Aorta (tissue), 5 donors: ENCODE results near the gene NEURL4. TPM values are rescaled to one million over a fixed set of nuclear protein-coding genes. Genes with fewer than 3 reads are reported as not detected.

ENCODE experiments used
- ATAC-seq: fragments of 200-7000 bp; cut with Tn5 transposase; one replicate; pipeline ENCODE4 v1.9.1; 2022; ENCODE audit warnings: moderate library complexity; ENCODE audit not compliant: low FRiP score
- DNase-seq, 2 donors: peaks; one replicate each; pipeline ENCODE4 v3.0.0-alpha.2; 2020
- H3K27ac ChIP-seq, 2 donors: one replicate each; pipeline ENCODE4 v1.5.1; 2013; ENCODE audit warnings: low read length in 2 of 2, mild to moderate bottlenecking in 2 of 2, moderate library complexity in 2 of 2, control low read depth in 1 of 2, inconsistent platforms in 1 of 2, low read depth in 1 of 2
- H3K27me3 ChIP-seq, 2 donors: one replicate each; pipeline ENCODE4 v1.6.1; 2013; ENCODE audit warnings: control low read depth in 1 of 2, low read length in 1 of 2, mild to moderate bottlenecking in 1 of 2, moderate library complexity in 1 of 2; ENCODE audit not compliant: insufficient read depth in 2 of 2, control insufficient read depth in 1 of 2
- H3K36me3 ChIP-seq, 2 donors: one replicate each; pipeline ENCODE4 v1.6.1; 2013; ENCODE audit warnings: control low read depth in 1 of 2, low read length in 1 of 2, mild to moderate bottlenecking in 1 of 2; ENCODE audit not compliant: insufficient read depth in 2 of 2, control insufficient read depth in 1 of 2
- H3K4me1 ChIP-seq, 2 donors: one replicate each; pipeline ENCODE4 v1.6.1; 2013; ENCODE audit warnings: low read length in 2 of 2, control low read depth in 1 of 2, mild to moderate bottlenecking in 1 of 2, moderate library complexity in 1 of 2; ENCODE audit not compliant: insufficient read depth in 2 of 2, control insufficient read depth in 1 of 2
- H3K4me3 ChIP-seq, 2 donors: one replicate each; pipeline ENCODE4 v1.5.1; 2013; ENCODE audit warnings: low read length in 2 of 2, control low read depth in 1 of 2, mild to moderate bottlenecking in 1 of 2
- H3K9me3 ChIP-seq: one replicate; pipeline ENCODE4 v1.6.1; 2013; ENCODE audit warnings: mild to moderate bottlenecking, low read length; ENCODE audit not compliant: control insufficient read depth
- WGBS, 2 donors: extraction: QIAGEN DNeasy Blood & Tissue Kit; methylation state at CpG; one replicate each; pipeline ENCODE4 v1.1.7; 2013; 5-methylcytosine and 5-hydroxymethylcytosine counted together
- intact Hi-C, 2 donors: fragments of 100-400 bp; cut with DNase I; formaldehyde crosslinking; loops; one replicate each; pipeline versions ENCODE4 v1.14.2 to v1.15.0; 2022
- polyA plus RNA-seq, 2 donors: library from polyadenylated mRNA; stranded (reverse); fragments of 200-250 nt; gene quantifications; one replicate each; pipeline ENCODE4 v1.2.3, GENCODE V29; 2013
- total RNA-seq, 2 donors: library from RNA; stranded (reverse); fragmentation: NEBNext Ultra II Directional; extraction: Animal tissue kit (Norgen Biotek cat#: 25700); gene quantifications; one replicate each; pipeline ENCODE4 v1.2.1, GENCODE V29; 2021
- donor health status: healthy with polysubstance abuse.
- donor health status: Bipolar disorder and iron deficiency.
- donor health status: DM: no; HTN: no; CAD: no.
- donor health status: DM: no; HTN: no; CAD: no.
- donor health status: DM: yes; HTN: yes; CAD: no.

Gene NEURL4
- total and polyA plus RNA-seq, 4 donors: 7.3 to 52.8 (median 30.6) TPM

DNA sequence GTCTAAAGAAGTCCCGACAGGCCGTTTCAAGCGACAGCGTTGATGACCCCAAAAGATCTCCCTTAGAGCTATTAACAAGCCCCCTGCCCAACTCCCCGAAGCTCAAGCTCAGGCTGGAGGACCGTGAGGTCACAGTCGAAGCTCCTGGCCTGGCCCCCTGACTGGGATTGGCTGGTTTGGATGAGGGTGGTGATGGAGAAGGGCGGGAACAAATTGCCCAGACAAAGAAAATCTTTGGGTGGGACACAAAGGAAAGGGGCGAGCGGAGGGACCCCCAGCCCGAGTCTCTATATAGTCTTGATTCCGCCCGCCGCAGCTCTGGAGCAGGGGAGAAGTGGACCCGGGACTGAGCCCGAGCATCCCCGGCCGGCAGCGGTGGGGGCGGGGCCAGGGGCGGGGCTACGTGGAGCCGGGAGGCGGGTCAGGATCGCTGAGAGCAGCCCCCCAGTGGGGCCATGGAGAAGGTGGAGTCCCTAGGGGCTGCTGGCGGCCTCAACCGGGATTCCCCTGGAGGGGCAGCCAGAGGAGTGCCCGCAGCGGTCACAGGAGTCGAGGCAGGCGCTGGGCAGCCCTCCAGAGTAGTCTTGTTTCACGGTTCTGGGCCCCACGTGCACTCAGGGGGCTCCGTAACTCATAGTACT lies 982 bp upstream of the NEURL4 start:
- H3K36me3 ChIP-seq: no peaks in the 10 kb centered on the region
- H3K27ac ChIP-seq: peak overlapping the region; percentile 15 to 73
- H3K9me3 ChIP-seq: no peaks in the 10 kb centered on the region
- ATAC-seq (peak; percentile 81), DNase-seq (peak; percentile 85 to 92)
- H3K4me3 ChIP-seq: peak overlapping the region; percentile 42 to 57
- H3K4me1 ChIP-seq: no peaks in the 10 kb centered on the region
- no peaks in the 10 kb centered on the region for H3K27me3 ChIP-seq
- WGBS, 2 donors: 0% methylated on average over 30 to 34 of the region's 34 CpGs
- intact Hi-C loops: loop anchor here in 1 of 2 donors (1.0 to 2.0 kb wide), 2 partner anchors 19 to 22 kb away; partner anchors contain the start of gene KCTD11

GRCh38 chr17:7329374-7329996 lies 350 bp upstream of the NEURL4 start:
- Histone ChIP-seq H3K27me3 (no peaks in the 10 kb centered on the region), H3K36me3 (no peaks in the 10 kb centered on the region), H3K27ac (peak overlapping the region; percentile 15 to 73), H3K9me3 (no peaks in the 10 kb centered on the region), H3K4me3 (peak overlapping the region; percentile 54 to 57), H3K4me1 (no peaks in the 10 kb centered on the region)
- DNase-seq (peak; percentile 99), ATAC-seq (peak; percentile 94)
- intact Hi-C loops: loop anchor here in 1 of 2 donors (1.0 kb wide), 1 partner anchor 23 kb away; the partner anchor contains the start of gene KCTD11
- 0 to 1% methylated on average over 42 to 43 of the region's 43 CpGs for WGBS, 2 donors

DNA sequence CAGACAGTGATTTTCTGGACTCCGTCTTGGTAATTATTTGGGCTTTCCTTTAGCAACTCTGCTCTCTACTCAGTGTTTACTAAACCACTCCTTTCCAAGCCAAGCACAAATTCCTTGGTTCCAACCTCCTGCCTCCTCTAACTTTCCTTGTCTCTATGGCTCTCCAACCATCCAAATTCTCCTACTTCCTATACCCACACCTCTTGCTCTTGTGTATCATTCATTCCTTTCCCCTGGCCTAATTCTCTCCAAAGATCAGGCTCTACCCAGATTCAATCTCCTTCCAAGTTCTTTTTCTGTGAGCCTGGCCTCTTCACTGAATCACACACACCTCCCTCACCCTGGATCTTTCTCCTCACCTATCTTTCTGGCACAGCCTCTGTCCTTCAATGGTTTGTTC lies 1.1 kb downstream of the NEURL4 start:
- H3K9me3 ChIP-seq: no peaks in the 10 kb centered on the region
- DNase-seq (no peak), ATAC-seq (no peak)
- no peaks in the 10 kb centered on the region for H3K36me3 ChIP-seq
- no peak overlapping the region for H3K27ac ChIP-seq
- no peaks in the 10 kb centered on the region for H3K27me3 ChIP-seq
- 72 to 84% methylated on average over 1 of the region's 1 CpG for WGBS, 2 donors
- no peak overlapping the region for H3K4me3 ChIP-seq
- no peaks in the 10 kb centered on the region for H3K4me1 ChIP-seq
- intact Hi-C loops: no loop called here

DNA sequence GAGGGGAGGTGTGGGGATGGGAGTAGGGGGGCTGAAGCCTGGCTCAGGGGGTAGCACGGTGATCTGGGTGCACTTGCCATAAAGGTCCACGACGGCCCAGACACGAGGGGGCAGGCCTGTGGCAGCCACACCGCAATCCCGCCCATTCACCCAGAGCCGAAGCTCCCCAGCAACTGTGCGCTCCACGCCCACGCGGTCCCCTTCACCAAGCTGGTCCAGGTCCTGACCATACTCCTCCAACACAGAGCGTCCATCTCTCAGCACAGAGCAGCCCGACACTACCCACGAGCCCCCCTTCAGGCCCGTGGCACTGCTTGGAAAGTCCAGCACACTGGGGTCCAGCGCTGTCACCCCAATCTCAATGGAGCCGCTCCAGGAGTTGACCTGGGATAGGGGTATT lies 1.6 kb downstream of the NEURL4 start:
- H3K36me3 ChIP-seq: peaks cover 0 to 4% of the 10 kb centered on the region in 2 donors
- H3K27me3 ChIP-seq: no peaks in the 10 kb centered on the region
- H3K27ac ChIP-seq: no peak overlapping the region
- intact Hi-C loops: no loop called here
- WGBS, 2 donors: 84 to 87% methylated on average over 17 of the region's 17 CpGs
- no peak overlapping the region for H3K4me3 ChIP-seq
- no peaks in the 10 kb centered on the region for H3K4me1 ChIP-seq
- DNase-seq (no peak), ATAC-seq (no peak)
- no peaks in the 10 kb centered on the region for H3K9me3 ChIP-seq

DNA sequence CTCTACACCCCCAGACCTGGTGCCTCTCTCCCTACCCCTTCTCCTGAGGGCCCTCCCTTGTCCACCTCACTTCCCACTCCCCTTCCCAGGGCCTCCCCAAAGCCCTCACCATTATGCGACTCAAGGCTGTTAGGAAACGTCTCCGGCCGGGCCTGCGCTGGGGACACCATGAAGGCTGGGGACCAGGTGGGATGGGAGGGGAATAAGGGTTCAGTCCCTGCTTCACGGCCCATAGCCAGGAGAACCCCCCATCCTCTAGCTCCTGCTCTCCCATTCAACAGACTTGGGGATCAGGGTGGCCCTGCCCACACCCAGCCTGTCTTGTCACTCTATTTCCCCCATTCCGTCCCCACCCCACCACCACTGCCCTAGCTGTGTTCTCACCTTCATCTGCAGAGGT lies 2.1 kb downstream of the NEURL4 start:
- Histone ChIP-seq H3K36me3 (peaks cover 0 to 5% of the 10 kb centered on the region in 2 donors), H3K4me1 (no peaks in the 10 kb centered on the region), H3K27me3 (no peaks in the 10 kb centered on the region), H3K27ac (no peak overlapping the region), H3K4me3 (no peak overlapping the region), H3K9me3 (no peaks in the 10 kb centered on the region)
- no peak for DNase-seq
- ATAC-seq: no peak
- intact Hi-C loops: no loop called here
- 86 to 89% methylated on average over 7 of the region's 7 CpGs for WGBS, 2 donors

GRCh38 chr17:7326186-7326585 lies 2.9 kb downstream of the NEURL4 start:
- no peaks in the 10 kb centered on the region for H3K4me1 ChIP-seq
- intact Hi-C loops: no loop called here
- 90% methylated on average over 11 of the region's 11 CpGs for WGBS, 2 donors
- no peaks in the 10 kb centered on the region for H3K27me3 ChIP-seq
- H3K27ac ChIP-seq: no peak overlapping the region
- H3K9me3 ChIP-seq: no peaks in the 10 kb centered on the region
- peaks cover 0 to 5% of the 10 kb centered on the region in 2 donors for H3K36me3 ChIP-seq
- ATAC-seq (no peak), DNase-seq (no peak)
- no peak overlapping the region for H3K4me3 ChIP-seq

DNA sequence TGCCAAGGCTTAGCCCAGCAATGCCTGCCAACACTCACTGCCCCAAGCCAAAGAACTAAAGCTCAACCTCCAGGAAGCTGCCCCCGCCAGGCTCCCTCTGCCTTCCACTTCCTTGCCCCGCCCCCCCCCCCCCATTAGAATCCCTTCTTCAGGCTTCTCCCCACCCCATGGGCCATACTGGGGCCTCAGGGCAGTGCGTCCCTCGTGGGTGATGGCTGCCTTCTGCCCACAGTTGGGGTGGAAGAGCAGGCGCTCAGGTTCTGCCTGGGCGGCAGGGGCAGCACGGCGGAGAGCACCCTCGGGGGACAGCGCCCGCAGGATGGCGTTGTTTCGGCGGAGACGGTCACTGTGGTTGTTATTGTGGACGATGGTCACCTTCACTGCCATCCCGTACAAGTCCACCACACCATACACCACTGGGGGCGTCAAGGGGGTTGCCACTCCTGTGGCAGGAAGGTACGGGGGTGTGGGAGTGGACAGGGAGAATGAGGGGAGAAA lies 4.1 kb downstream of the NEURL4 start:
- H3K27ac ChIP-seq: no peak overlapping the region
- no peaks in the 10 kb centered on the region for H3K9me3 ChIP-seq
- H3K4me3 ChIP-seq: no peak overlapping the region
- ATAC-seq (no peak), DNase-seq (no peak)
- peaks cover 0 to 5% of the 10 kb centered on the region in 2 donors for H3K36me3 ChIP-seq
- 90 to 91% methylated on average over 17 to 19 of the region's 19 CpGs for WGBS, 2 donors
- no peaks in the 10 kb centered on the region for H3K27me3 ChIP-seq
- intact Hi-C loops: no loop called here
- H3K4me1 ChIP-seq: no peaks in the 10 kb centered on the region

- no peak for DNase-seq
- Histone ChIP-seq H3K36me3 (peaks cover 0 to 5% of the 10 kb centered on the region in 2 donors), H3K9me3 (no peaks in the 10 kb centered on the region), H3K4me3 (no peak overlapping the region), H3K4me1 (no peaks in the 10 kb centered on the region), H3K27me3 (no peaks in the 10 kb centered on the region), H3K27ac (no peak overlapping the region)
- 82 to 86% methylated on average over 3 of the region's 3 CpGs for WGBS, 2 donors
- intact Hi-C loops: no loop called here
- no peak for ATAC-seq
Observed at GRCh38 chr17:7324438-7324779, 4.7 kb downstream of the NEURL4 start.
